CD4-positive, alpha-beta T cell treated with Interleukin-17A for 1 hour (primary cell): ENCODE data around the gene GSDMA.
"Not testable (repeated sequence)": the region's sequence is repeated elsewhere in the genome, so short reads cannot be mapped to it uniquely, and the experiment has no call there.

ENCODE experiments used
- DNase-seq: peaks from one replicate; pipeline ENCODE4 v3.0.0-alpha.2; 2020

GSDMA gene

GRCh38 chr17:39929646-39930407 is 33.0 kb upstream of the GSDMA start:
- DNase-seq = no peak

DNA sequence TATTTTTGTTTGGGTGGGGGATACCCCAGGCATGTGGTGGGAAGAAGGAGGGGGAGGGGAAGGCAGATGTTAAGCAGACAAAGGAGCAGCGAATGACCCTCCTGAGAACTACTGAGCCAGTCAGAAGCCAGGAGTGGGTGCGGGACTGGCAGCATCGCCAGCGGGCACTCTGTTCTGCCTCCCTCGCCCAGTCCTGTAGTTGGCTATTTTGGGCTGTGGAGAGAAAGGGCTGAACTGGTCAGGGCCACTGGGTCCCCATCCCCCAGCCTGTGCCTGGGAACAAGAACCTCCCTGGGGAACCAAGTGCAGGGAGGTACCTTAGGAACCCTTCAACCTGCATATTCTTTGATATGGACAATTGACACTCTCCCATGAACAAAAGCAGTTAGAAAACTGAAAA is 28.9 kb upstream of the GSDMA start:
- no peak for DNase-seq

GRCh38 chr17:39934324-39934723 is 28.5 kb upstream of the GSDMA start:
- DNase-seq = no peak

DNA sequence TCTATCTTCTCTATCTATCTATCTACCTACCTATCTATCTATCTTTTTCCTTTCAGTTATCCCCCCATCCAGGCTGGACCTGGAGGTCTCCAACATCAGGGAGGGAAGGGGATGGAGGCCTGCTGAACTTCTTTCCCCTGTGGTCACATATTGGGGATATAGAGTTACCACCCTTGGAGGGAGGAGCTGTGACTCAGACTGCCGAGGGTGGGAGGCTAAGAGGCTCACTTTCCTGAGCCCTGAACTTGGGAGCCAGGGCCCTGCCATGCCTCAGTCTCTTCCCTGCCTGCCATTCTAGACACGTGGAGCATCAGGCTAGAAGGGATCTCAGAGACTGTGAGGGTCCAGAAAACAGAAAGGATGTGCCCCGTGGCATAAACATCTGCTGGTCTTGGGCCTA is 26.9 kb upstream of the GSDMA start:
- DNase-seq = no peak

DNA sequence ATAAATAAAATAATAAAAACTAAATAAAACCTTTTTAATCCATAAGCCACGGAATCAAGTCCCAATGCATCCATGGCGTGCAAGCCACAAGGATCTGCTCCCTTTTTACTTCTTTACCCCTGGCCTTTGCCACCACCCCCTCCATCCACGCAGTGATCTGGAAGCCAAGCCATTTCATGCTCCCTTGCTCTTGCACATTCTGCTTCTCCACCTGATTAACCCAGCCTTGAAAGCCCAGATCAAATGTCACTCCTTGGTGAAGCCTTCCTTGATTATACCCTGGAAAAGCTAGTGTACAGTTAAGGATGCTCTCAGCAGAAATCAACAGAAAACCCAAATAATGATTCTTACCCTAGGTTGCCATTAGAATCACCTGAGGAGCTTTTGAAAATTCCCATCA is 25.4 kb upstream of the GSDMA start:
- no peak for DNase-seq

GRCh38 chr17:39938140-39938869 is 24.5 kb upstream of the GSDMA start:
- no peak for DNase-seq

GRCh38 chr17:39939106-39939505 is 23.7 kb upstream of the GSDMA start:
- no peak for DNase-seq

DNA sequence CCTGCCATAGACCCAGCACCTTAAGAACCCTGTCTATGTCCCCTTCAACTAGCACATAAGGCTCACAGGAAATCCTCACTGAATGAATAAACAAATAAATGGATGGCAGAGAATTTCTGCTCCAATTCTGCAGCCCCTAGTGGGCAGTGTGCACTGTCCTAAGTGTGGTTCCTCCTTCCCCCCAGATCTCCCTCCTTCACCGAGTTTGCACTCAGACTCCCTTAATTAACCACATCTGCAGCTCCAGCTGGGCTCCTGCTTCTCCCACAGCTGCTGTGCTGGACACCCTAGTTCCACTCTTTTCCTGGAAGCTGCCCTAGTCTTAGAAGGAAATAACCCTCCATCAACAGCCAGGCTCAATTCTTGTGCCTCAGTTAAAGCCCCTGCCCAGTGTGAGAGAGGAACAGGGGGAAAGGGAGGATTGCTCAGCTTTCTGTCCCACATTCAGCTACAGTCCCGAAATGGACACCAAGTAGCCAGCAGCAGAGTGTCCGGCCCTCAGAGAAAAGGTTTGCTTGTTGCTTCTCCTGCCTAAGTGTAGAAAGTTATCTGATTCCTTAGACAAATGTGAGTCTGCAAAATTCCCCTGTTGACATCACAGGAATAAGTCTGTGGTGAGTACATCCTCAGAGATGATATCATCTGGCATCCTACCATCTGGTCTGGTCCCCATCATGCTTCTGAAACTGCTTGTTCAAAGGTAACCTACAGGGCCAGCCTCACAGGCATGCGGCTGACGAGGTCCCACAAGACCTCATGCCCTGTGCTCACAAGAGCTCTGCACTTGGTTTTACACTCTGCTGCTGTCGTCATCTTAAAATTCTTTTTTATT is 23.0 kb upstream of the GSDMA start:
- peak; percentile 53 for DNase-seq

- DNase-seq = no peak
These were observed 19.0 kb upstream of the GSDMA start for GRCh38 chr17:39943702-39944392.

- no peak for DNase-seq
These were observed 18.5 kb upstream of the GSDMA start for GRCh38 chr17:39944393-39944711.

DNA sequence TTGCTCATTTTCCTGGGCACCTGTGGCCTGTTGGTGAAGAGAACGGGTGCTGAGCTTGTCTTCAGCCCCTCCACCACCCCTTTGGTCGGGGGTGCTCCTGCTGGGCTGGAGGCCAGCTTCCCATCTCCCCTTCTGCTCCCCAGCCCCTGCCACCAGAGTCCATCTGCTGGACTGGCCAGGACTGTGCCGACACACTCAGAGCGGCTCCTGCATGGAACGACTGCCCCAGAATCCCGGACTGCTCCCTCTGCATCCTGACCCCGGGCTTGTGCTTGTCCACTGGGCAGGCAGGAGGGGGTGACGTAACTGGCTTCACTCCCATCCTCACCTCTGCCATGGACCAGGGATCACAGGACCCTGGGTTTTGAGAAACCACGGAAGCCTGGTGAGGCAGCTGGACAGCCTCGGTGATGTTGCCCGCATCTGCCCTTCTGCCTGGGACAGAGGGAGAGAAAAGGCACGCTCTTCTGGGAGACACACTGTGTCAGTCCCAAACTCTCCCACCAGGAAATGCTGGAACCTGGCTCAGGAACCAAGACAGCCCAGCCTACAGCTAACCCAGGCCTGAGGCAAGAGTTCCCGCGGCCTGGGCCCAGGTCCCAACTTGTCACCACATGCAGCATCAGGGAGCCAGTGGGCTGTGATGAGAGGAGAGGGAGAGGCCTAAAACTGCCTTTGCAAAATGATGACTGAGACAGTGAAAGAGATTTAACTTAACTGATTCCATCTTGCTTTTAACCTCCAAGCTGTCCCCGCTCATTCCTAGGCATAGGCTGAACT is 16.1 kb upstream of the GSDMA start:
- no peak for DNase-seq

DNA sequence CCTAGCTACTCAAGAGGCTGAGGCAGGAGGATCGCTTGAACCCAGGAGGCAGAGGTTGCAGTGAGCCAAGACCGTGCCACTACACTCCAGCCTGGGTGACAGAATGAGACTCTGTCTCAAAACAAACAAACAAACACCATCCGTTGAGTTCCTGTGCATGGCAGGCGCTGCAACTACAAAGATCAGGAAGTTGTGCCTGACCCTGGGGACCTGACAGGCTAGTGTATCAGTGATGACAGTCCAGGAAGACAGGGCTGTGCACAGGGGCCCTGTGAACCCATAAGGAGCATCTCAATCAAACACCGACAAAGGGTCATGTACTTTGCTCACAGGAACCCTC is 14.3 kb upstream of the GSDMA start:
- DNase-seq = not testable (repeated sequence)

- DNase-seq = no peak
These were observed 13.8 kb upstream of the GSDMA start for GRCh38 chr17:39949028-39949427.

GRCh38 chr17:39950871-39951348 is 11.9 kb upstream of the GSDMA start:
- DNase-seq = no peak

DNA sequence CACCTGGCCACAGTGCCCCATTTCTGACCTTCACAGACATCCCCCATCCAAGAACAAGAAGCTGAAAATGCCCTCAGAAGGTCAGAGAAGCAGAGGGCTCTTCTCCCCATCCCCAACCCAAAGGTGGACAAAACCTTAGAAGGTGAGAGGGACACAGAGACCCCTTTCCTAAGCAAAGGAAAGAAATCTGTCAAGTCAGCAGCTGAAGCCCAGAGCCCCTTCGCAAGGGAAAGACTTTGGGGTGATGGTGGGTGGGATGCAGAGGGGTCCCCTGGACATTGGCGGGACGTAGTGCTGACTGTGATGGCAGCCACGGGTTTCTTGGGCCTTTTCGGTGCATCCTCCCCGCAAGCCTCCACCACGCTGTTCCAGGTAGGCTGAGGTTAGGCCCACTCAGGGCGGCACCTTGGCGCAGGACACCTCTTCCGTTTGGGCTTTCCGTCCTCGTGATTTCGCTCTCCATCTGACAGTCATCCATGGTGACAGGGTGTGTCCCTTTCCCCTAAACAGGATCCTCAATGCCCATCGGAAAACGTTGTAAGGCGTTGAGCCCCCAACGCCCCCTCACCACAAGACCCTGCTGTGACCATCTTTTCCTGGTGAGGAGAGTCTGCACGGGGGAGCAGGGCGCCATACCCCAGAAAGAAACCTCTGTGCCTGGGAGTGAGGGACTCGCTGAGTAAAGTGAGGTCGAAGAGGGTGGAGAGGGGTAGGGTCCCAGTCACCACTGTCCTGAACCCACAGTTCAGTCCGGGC is 10.7 kb upstream of the GSDMA start:
- no peak for DNase-seq

DNA sequence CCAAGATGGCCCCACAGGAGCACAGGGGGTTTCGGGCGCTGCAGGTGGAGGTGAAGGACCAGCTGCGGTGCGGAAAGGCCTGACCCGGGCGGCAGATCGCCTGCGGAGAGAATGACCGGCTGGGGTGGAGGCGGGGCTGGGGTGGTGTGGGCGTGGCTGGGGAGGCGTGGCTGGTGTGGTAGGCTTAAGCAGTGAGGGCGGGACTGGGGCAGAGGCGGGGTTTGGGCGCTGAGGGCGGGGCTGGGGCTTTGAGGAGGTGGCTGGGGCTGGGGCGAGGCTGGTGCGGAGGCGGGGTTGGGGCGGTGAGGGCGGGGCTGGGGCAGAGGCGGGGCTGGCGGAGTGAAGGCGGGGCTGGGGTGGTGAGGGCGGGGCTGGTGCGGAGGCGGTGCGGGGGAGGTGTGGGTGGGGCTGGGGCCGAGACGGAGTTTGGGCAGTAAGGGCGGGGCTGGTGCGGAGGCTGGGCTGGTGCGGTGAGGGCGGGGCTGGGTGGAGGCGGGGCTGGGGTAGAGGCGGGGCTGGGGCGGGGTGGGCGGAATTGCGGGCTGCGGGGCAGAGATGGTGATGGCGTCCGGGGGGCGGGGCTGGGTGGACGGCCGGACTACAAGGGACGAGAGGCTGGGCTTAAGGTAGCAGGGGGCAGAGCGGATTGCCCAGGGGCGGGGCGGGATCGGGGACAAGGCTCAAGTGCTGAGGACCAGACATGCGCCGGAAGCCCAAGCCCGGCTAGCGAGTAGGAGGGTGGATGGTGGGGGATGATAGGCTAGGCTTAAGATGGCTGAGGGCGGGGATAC is 9.9 kb upstream of the GSDMA start:
- DNase-seq = peak; percentile 96

DNA sequence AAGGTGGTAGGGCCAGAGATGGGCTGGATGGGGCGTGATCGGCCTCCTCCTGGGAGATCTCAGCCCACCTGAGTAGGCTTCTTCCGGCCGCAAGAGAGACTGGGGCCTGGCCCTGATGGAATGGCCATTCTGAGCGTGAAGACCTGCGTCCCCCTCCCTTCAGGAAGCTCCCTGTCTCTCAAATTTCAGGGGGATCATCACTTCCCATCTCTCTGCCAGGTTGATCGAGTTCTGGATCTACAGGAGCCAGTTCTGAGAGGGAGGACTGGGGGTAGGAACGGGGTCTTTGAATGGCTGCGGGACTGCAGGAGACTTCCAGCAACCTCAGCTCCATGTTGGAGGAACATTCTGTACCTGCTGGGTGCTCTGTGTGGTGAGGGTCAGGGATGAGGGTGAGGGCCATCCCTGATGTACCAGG is 9.3 kb upstream of the GSDMA start:
- no peak for DNase-seq

DNA sequence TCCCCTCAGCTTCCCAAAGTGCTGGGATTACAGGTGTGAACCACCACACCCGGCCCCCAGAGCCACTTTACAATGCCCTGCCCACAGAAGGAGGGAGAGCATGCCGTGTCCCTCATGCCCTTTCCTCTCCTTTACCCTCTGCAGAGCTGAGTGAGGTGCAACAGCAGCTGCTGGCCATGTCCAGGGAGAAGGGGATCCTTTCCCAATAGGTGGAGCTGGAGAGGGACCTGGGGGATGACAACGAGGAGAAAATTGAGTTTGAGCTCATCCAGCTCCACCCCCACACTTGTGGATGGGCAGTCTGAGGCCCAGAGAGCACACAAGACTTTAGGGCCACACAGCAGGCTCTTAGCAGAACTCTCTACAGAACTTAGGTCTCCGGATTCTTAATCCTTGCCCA is 7.9 kb upstream of the GSDMA start:
- DNase-seq = no peak

- DNase-seq = no peak
These were observed 7.0 kb upstream of the GSDMA start for GRCh38 chr17:39955726-39956225.

GRCh38 chr17:39960524-39961041 is 2.2 kb upstream of the GSDMA start:
- DNase-seq = no peak
